ENCODE data around the gene MIEF2. TPM values are rescaled to one million over a fixed set of nuclear protein-coding genes. Genes with fewer than 3 reads are reported as not detected.
A peak's percentile ranks its signal among the peaks of the same experiment; 100 is the strongest.

The MIEF2 gene
- total RNA-seq, 1 donor from 2014 or later, result 7.4 TPM

- Mint-ChIP-seq H3K27ac (ENCODE audit: unreplicated experiment) (peak overlapping the region; percentile 55), H3K4me1 (ENCODE audit: low read depth, unreplicated experiment) (peaks cover 27% of the 10 kb centered on the region), H3K27me3 (ENCODE audit: unreplicated experiment) (peaks cover 10% of the 10 kb centered on the region), H3K36me3 (ENCODE audit: unreplicated experiment) (no peaks in the 10 kb centered on the region), H3K9me3 (ENCODE audit: unreplicated experiment) (peaks cover 10% of the 10 kb centered on the region), H3K4me3 (ENCODE audit: unreplicated experiment) (peak overlapping the region; percentile 30)
- DNase-seq, result no peak
- TF ChIP-seq CTCF (IDR thresholded peaks at IDR 0.05; ENCODE audit: partially characterized antibody, unreplicated experiment), result no peak
Observed at GRCh38 chr17:18230288-18231141, 29.9 kb upstream of the MIEF2 start.

DNA sequence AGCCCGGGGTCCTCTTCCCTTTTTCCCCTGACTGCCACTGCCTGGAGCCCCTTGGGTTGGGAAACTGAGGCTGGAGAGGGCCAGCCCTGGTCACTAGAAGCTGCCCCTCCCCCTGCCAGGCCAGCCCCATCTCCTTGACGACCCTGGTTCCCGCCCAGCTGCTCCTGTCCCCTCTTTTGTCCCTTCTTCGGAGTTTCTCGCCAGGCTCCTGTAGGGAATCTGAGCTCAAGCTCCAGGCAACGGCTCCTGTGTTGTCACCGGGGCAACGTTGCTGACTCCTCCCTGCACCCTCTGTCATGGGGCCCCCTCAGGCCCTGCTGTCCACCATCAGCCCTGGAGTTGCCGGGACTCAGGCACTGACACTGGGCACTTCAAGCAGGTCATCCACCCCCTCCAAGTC is 29.3 kb upstream of the MIEF2 start:
- Mint-ChIP-seq H3K27ac (ENCODE audit: unreplicated experiment) (peak overlapping the region; percentile 66), H3K9me3 (ENCODE audit: unreplicated experiment) (peaks cover 6% of the 10 kb centered on the region), H3K4me3 (ENCODE audit: unreplicated experiment) (no peak overlapping the region), H3K27me3 (ENCODE audit: unreplicated experiment) (peaks cover 13% of the 10 kb centered on the region), H3K4me1 (ENCODE audit: low read depth, unreplicated experiment) (peaks cover 29% of the 10 kb centered on the region), H3K36me3 (ENCODE audit: unreplicated experiment) (no peaks in the 10 kb centered on the region)
- DNase-seq, result peak; percentile 35
- TF ChIP-seq CTCF (IDR thresholded peaks at IDR 0.05; ENCODE audit: partially characterized antibody, unreplicated experiment), result no peak

GRCh38 chr17:18233803-18234518 is 26.5 kb upstream of the MIEF2 start:
- no peak for TF ChIP-seq CTCF (IDR thresholded peaks at IDR 0.05; ENCODE audit: partially characterized antibody, unreplicated experiment)
- H3K4me3 Mint-ChIP-seq (ENCODE audit: unreplicated experiment), result no peak overlapping the region
- H3K36me3 Mint-ChIP-seq (ENCODE audit: unreplicated experiment), result no peaks in the 10 kb centered on the region
- no peak overlapping the region for H3K27ac Mint-ChIP-seq (ENCODE audit: unreplicated experiment)
- no peak for DNase-seq
- H3K9me3 Mint-ChIP-seq (ENCODE audit: unreplicated experiment), result peaks cover 1% of the 10 kb centered on the region
- peaks cover 11% of the 10 kb centered on the region for H3K27me3 Mint-ChIP-seq (ENCODE audit: unreplicated experiment)
- H3K4me1 Mint-ChIP-seq (ENCODE audit: low read depth, unreplicated experiment), result peaks cover 15% of the 10 kb centered on the region

GRCh38 chr17:18234853-18235380 is 25.5 kb upstream of the MIEF2 start:
- H3K4me3 Mint-ChIP-seq (ENCODE audit: unreplicated experiment), result no peak overlapping the region
- H3K27ac Mint-ChIP-seq (ENCODE audit: unreplicated experiment), result no peak overlapping the region
- H3K27me3 Mint-ChIP-seq (ENCODE audit: unreplicated experiment), result peaks cover 14% of the 10 kb centered on the region
- peaks cover 1% of the 10 kb centered on the region for H3K9me3 Mint-ChIP-seq (ENCODE audit: unreplicated experiment)
- H3K4me1 Mint-ChIP-seq (ENCODE audit: low read depth, unreplicated experiment), result peaks cover 10% of the 10 kb centered on the region
- DNase-seq, result no peak
- no peak for TF ChIP-seq CTCF (IDR thresholded peaks at IDR 0.05; ENCODE audit: partially characterized antibody, unreplicated experiment)
- no peaks in the 10 kb centered on the region for H3K36me3 Mint-ChIP-seq (ENCODE audit: unreplicated experiment)

Data from glutamatergic neuron (in vitro differentiated cells).